Nucleus accumbens (tissue), 56 donors: ENCODE data around the gene TPO.

Experiments used
- DNase-seq, 56 donors: peaks; one replicate each; lab custom pipeline; 2025; lab: John Stamatoyannopoulos, UW

Gene TPO

DNA sequence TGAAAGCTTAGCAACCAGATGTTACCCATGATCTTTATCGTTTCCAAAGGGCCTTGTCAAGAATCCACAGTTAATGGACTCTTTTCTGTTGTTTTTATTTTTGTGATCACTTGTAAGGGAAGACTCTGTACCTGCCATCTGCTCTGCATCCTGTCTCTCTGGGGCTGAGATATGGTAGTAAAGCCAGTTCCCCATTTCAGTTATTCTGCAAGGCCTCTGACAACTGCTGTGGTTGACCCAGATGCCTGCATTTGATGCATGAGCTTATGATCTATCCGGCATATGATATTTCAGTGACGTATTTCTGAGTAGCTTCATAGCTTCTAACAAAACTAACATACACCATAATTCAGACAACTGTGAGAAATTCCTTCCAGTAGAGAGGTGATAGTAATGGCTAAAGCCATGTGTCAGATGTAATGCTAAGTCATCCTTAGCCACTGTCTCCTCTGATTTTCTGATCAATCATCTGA lies 105.1 kb downstream of the TPO start:
- DNase-seq: no peak

DNA sequence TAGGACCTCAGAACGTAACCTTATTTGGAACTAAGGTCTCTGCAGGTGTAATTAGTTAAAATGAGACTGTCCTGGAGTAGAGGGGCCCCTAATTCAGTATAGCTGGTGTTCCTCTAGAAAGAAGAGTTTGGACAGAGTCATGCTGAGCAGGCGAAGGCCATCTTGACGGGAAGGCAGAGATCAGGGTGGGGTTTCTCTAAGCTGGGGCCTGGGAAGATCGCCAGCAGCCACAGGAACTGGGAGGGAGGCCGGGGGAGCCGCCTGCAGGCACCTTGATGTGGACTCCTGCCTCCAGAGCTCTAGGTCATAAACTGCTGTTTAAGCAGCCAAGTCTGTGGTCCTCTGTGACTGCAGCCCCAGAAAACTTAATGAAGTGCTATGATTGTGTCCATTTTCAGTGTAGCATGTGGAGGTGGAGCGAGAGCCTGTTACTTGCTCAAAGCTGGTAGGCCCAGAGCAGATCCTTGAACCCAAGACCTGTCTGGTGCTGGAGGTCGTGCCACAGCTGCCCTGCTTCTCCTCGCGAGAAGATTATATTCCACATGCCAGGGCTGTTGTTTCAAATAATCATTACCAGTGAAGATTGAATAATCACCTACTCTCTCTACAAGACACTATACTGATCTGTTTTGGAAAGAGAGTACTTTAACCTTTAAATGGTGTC lies 105.7 kb downstream of the TPO start:
- no peak for DNase-seq

DNA sequence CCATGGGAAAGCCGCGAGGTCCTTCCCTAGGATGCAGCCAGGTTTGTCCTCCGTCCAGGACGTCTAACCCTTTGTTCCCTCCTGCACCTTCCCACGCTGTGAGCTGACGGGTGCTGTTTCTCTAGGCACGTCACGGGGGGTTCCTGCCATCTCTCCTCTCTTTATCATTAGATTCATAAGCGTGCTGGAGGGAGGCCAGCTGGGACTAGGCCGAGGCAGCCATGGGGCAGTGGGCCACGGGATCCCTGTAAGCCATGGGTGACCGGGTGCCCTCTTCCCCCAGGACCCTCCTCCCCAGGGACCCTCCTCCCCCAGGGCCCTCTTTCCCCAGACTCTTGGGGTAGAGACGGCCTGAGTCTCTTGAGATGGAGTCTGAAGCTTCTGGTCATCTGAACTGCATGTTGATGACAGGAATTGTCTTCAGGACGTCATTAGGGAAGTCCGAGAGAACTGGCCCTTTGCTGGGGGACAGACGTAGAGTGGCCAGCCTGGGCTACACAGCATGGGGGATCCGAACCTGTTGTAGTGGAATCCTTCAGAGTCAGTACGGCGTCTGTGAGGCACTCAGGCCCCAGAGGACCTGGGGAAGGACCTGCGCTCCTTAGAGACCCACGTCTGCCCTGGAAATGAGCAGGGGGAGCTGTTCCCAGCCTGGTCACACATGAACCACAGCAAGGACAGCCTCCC lies 108.1 kb downstream of the TPO start:
- DNase-seq: no peak

DNA sequence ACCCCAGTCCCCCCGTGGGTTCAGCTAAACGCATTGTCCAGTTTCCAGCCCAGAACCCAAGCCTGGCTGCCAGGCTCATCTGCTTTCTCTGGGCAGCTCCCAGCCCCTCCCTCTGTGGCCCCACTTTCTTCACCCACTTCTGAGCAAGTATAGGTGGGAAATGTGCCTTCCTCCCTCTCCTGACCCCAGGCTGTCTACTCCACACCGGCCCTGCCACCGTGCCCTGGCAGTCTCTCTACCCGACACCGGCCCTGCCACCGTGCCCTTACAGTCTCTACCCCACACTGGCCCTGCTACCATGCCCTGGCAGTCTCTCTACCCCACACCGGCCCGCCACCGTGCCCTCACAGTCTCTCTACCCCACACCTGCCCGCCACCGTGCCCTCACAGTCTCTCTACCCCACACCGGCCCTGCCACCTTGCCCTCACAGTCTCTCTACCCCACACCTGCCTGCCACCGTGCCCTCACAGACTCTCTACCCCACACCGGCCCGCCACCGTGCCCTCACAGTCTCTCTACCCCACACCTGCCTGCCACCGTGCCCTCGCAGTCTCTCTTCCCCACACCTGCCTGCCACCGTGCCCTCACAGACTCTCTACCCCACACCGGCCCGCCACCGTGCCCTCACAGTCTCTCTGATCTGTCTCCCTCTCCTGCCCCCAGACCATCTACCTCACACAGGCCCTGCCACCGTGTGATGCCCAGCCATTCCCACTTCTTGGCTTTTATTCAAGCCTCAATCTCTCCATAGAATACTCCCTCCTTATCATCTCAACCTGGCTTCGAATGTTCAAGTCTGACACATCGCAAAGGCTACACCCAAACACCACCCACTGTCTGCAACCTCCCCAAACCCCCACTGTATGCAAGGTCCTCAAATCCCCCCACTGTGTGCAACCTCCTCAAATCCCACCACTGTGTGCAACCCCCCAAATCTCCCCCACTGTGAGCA lies 108.9 kb downstream of the TPO start:
- no peak for DNase-seq

DNA sequence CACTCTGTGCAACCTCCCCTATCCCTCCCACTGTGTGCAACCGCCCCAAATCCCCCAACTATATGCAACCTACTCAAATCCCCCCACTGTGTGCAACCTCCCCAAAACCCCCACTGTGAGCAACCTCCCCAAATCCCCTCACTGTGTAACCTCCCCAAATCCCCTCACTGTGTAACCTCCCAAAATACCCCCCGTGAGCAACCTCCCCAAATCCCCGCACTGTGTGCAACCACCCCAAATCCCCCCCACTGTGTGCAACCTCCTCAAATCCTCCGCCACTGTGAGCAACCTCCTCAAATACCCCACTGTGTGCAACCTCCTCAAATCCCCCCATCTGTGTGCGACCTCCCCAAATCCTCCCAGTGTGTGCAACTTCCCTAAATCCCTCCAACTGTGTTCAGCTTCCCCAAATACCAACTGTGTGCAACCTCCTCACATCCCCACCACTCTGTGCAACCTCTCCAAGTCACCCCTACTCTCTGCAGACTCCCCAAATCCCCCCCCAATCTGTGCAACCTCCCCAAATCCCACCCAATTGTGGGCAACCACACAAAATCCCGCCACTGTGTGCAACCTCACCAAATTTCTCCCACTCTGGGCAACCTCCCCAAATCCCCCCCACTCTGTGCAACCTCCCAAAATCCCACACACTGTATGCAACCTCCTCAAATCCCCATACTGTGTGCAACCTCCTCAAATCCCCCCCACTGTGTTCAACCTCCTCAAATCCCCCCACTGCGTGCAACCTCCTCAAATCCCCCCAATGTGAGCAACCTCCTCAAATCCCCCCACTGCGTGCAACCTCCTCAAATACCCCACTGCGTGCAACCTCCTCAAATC lies 114.1 kb downstream of the TPO start:
- no peak for DNase-seq

DNA sequence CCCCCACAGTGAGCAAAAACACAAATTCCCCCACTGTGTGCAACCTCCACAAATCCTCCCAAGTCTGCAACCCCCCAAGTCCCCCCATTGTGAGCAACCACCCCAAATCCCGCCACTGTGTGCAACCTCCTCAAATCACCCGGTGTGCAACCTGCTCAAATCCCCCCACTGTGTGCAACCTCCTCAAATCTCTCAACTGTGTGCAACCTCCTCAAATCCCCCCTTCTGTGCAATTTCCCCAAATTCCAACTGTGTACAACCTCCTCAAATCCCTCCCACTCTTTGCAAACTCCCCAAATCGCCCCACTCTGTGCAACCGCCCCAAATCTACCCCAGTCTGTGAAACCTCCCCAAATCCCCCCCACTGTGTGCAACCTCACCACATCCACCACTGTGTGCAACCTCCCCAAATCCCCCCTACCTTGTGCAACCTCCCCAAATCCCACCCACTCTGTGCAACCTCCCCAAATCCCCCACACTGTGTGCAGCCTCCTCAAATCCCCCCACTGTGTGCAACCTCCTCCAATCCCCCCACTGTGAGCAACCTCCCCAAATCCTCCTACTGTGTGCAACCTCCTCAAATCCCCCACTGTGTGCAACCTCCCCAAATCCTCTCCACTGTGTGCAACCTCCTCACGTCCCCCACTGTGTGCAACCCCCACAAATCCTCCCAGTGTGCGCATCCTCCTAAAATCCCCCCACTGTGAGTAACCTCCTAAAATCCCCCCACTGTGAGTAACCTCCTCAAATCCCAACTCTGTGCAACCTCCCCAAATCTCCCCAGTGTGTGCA lies 115.2 kb downstream of the TPO start:
- no peak for DNase-seq

DNA sequence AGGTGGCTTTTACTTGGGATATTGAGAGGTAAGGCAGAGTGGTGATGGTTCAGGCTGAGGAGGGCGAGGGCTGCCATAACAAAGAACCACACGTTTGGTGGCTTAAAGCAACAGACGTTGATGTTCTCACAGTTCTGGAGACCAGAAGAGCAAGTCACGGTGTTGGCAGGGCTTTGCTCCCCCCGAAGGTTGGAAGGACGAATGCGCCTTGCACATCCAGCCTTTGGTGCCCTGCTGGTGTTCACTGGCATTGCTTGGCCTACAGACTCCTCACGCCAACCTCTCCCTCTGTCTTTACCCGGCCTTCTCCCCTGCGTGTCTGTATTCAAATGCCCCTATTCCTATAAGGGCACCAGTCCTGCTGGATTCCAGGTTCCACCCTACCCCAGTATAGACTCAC lies 125.4 kb downstream of the TPO start:
- DNase-seq: no peak

DNA sequence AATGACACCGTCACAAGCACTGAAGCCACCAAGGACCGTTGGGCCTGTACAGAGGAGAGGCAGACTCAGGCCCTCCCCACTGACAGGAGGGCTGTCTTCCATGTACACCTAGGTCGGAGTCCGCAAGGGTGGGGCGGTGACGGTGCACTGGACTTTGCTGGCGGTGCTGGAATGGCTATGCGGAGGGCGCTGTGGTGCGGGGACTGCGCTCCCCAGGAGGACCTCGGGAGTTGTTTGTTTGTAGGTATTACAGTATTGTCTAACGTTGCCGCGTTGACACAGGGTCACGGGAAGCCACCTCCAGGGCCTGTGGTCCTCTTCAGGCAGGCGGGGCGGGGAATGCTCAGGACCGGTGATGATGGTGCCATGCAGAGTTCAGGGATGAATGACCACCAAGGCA lies 126.2 kb downstream of the TPO start:
- DNase-seq: no peak

DNA sequence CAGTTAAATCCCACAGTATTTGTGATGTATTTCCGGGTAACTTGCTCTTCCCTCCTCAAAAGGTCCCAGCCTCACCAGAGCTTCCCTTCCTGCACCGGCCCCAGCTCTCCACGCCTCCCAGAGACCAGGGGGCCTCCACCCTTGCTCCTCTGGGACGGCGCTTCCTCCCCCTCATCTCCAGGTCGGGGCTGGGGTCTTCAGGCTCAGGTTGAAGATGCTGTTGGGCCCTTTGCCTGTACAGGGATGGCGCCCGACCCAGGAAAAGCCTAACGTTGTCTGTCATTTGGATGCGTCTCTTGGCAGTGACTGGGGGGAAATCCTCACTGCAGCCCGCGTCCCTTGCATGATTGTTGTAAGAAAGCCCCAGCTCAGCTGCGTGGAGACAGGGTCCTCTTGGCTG lies 126.7 kb downstream of the TPO start:
- no peak for DNase-seq

DNA sequence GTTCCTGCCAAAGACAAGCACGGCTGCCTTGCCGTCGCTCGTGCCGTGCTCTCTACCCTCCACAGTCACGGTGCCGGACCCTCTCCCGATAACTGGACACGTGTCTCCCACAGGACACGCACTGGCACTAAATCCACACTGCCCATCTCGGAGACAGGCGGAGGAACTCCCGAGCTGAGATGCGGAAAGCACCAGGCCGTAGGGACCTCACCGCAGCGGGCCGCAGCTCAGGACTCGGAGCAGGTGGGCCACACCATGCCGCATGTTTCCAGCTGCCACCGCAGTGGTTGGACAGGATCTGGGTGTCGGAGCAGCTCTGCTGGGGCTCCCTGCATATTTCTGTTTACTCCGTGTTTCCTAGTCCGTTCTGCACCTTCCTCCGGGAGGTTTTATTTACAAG lies 127.2 kb downstream of the TPO start:
- DNase-seq: no peak

DNA sequence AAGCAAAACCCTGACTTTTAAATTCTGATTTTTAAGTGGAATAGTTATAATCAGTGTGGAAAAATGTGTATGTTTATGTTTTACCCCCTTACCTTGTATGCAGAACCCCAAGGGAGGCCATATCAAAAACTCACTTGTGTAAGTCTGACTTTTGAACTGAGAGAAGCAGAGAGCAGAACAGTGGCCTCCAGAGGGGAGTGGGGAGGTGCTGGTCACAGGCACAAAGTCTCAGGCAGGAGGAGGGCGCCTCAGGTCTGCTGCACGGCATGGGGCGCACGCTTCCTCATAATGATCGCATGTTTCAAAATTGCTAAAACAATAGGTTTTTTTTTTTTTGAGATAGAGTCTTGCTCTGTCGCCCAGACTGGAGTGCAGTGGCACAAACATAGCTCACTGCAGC lies 127.8 kb downstream of the TPO start:
- no peak for DNase-seq

DNA sequence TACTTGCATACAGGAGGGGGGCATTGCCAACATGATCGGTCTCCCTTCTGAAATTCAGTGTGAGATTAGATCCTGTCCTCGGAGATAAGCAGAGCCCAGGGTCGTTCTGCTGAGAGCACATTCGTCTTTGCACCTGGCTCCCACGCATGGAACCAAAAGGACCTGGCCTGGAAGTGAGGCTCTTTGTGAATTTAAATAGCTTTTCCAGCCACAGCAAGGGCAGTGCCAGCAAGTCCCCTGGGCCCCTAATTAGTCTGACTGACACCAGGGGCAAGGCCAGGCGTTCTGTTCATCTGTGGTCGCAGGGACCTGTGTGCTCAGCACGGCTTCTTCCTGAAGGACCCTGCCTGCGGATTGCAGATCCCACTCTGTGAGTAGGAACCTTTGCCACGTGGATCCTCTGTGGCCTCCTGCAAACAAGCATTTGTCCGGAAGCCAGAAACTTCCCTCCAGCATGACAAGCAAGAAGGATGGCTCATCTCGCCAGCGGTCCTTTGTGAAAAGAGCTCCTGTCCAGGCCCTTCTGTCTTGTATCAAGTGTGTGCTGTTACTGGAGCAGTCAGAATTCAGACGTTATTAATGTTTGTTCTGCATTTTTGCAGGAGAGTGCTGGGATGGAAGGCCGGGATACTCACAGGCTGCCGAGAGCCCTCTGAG lies 128.7 kb downstream of the TPO start:
- no peak for DNase-seq

DNA sequence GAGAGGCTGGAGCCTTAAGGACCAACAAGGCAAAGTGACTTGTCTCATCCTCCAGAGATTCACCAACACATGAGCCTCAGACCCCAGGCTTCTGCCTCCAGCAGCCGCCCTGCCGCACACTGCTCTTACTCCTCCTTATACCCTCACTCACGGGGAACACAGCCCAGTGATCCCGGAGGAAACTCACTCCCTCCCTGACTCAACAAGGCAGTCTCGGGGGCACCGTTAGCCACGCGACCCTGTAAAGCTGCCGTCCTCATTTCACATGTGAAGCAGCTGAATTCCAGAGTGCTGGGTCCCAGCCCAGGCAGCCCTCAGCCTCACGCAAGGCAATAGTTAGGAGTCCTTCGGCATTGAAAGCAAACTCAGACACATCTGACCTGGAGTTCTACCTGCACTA lies 129.7 kb downstream of the TPO start:
- DNase-seq: no peak

DNA sequence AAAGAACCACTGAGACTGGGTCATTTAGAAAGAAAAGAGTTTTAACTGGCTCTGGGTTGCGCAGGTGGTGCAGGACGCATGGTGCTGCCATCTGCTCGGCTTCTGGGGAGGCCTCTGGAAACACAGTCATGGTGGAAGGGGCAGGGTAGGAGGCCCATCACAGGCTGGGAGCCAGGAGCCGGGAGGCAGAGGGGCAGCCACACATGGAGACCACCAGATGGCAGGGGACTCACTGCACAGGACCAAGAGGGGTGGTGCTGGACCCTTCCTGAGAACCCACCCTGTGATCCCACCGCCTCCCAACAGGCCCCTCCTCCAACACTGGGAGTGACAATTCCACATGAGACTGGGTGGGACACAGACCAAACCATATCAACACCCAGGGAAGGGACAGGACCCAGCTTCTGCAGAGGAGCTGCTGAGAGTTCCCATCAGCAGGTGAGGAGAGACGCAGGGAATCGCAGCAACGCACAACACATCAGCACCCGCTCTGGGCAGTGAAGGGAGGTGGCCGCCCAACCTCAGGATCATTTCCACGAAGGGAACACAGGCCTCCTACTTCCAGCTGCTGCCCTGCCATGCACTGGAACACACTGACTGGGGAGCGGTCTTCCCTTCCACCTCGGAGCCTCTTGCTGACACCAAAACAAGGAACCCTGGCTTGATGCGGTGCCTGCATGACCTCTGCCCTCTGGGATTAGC lies 130.7 kb downstream of the TPO start:
- DNase-seq: no peak

DNA sequence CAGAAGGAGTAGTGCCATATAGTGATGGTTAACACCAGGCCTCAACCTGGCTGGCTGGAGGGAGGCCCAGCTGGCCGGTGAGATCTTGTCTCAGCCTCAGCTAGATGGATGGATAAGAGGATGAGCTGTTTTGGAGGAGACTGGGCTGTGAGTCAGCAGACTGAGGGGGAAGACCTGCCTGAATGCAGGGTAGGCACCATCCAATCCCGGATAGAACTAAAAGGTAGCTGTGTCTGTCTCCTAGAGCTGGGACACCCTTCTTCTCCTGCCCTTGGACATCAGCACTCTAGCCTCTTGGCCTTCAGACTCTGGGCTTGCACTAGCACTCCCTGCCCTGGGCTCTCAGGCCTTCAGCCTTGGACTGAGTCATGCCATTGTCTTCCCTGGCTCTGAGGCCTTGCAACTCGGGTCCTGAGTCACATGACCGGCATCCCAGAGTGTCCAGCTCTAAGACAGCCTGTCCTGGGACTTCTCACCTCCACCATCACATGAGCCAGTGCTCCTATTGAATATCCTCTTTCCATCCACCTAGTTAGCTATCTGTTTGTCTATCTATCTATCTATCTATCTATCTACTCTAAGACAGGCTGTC lies 131.3 kb downstream of the TPO start:
- peak in 1 of 56 donors; percentile 37 for DNase-seq

DNA sequence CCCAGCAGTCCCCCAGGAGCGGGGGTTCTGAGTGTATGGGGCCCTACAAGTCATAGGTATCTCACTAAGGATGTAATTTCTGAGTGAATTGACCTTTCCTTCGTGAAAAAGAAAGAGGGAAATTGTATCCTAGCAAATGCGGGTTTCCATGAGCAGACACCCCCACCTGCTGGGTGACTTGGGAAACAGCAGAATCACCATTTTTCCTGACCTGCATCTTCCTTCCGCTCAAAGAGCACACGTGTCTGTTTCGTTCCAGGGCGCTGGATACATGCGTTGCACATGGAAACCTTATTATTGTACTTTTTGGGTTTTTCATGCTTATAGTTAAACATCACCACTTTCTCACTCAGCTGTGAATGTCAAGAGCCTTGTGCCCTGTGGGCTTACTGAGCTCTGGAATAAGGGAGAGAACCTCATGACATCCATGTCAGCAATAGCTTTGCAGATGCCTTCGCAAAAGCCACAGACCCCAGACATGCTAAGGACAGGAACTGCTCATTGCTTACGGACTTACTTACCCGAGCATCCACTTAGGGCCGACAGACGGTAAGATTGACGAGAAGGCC lies 132.8 kb downstream of the TPO start:
- DNase-seq: peak in 31 of 56 donors; percentile 3 to 63 (median 19)

DNA sequence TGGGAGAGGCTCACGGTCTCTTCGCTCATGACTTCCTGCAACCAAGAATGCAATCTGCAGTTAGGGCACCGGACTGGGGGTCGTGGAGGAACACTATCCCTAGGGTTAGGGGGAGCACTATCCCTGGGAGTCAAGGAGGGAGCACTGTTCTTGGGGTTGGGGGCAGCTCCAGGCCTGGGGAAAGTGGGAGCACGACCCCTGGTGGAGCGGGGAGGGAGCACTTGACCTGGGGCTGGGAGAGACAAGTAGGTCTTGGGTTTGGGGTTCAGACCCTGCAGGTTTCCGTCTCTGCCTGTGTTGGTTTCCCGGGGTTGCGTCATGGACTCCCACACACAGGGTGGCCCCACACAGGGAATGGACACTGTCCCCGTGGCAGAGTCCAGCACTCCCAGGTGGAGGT lies 133.6 kb downstream of the TPO start:
- DNase-seq: no peak
